SU-DHL-6 (cell line): ENCODE data around the gene NPB.

Source experiments
- EZH2phosphoT487 ChIP-seq: fragments of 200-600 bp; sonication (generic), shearing (Covaris generic); conservative IDR thresholded peaks from 2 replicates; pipeline ENCODE4 v1.6.1; 2018; ENCODE audit warnings: mild to moderate bottlenecking, antibody characterized with exemption, low read length, moderate library complexity, mixed read lengths
- TF ChIP-seq, protein P1 (sequence below): fragments of 200-600 bp; sonication (generic); IDR thresholded peaks from one replicate; pipeline ENCODE4 v1.5.1; 2017; ENCODE audit warnings: antibody characterized with exemption, mild to moderate bottlenecking, low read length, moderate library complexity; ENCODE audit not compliant: insufficient read depth, poor library complexity, severe bottlenecking

GRCh38 chr17:81898029-81898866 lies 3.8 kb upstream of the NPB start:
- TF ChIP-seq, protein P1, sequence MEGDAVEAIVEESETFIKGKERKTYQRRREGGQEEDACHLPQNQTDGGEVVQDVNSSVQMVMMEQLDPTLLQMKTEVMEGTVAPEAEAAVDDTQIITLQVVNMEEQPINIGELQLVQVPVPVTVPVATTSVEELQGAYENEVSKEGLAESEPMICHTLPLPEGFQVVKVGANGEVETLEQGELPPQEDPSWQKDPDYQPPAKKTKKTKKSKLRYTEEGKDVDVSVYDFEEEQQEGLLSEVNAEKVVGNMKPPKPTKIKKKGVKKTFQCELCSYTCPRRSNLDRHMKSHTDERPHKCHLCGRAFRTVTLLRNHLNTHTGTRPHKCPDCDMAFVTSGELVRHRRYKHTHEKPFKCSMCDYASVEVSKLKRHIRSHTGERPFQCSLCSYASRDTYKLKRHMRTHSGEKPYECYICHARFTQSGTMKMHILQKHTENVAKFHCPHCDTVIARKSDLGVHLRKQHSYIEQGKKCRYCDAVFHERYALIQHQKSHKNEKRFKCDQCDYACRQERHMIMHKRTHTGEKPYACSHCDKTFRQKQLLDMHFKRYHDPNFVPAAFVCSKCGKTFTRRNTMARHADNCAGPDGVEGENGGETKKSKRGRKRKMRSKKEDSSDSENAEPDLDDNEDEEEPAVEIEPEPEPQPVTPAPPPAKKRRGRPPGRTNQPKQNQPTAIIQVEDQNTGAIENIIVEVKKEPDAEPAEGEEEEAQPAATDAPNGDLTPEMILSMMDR, result no peak
- no peak for TF ChIP-seq EZH2phosphoT487
